ENCODE data around the gene POLR3A.

DNA sequence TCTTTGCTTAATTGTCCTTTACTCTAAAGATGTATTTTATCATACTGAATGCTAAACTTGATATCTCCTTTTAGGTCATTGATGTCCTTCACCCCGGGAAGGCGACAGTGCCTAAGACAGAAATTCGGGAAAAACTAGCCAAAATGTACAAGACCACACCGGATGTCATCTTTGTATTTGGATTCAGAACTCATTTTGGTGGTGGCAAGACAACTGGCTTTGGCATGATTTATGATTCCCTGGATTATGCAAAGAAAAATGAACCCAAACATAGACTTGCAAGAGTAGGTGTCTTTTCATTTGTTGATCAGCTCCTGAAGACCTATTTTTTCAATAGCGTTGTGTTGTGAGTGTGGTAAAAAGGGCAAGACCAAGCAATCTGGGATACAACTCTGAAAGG lies 6.1 kb upstream of the POLR3A start:
- TF ChIP-seq, protein P1, sequence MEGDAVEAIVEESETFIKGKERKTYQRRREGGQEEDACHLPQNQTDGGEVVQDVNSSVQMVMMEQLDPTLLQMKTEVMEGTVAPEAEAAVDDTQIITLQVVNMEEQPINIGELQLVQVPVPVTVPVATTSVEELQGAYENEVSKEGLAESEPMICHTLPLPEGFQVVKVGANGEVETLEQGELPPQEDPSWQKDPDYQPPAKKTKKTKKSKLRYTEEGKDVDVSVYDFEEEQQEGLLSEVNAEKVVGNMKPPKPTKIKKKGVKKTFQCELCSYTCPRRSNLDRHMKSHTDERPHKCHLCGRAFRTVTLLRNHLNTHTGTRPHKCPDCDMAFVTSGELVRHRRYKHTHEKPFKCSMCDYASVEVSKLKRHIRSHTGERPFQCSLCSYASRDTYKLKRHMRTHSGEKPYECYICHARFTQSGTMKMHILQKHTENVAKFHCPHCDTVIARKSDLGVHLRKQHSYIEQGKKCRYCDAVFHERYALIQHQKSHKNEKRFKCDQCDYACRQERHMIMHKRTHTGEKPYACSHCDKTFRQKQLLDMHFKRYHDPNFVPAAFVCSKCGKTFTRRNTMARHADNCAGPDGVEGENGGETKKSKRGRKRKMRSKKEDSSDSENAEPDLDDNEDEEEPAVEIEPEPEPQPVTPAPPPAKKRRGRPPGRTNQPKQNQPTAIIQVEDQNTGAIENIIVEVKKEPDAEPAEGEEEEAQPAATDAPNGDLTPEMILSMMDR (IDR thresholded peaks at IDR 0.05) = no peak
- TF ChIP-seq POLR2A (IDR thresholded peaks at IDR 0.05) = no peak

Measured in right lobe of liver (tissue), 4 donors.